Mesenchymal stem cell (in vitro differentiated cells and primary cell): ENCODE results near the gene FEZF2.

Experiments
- DNase-seq: peaks from one replicate; pipeline ENCODE4 v3.0.0-alpha.2; 2013
- H2AFZ ChIP-seq: one replicate; pipeline ENCODE4 v1.6.1; 2013; ENCODE audit warnings: low read depth, mild to moderate bottlenecking, control low read depth, inconsistent platforms, low read length, moderate library complexity
- H2AK5ac ChIP-seq: 2 replicates; pipeline ENCODE4 v1.6.1; 2013; ENCODE audit warnings: low read length, moderate library complexity, mild to moderate bottlenecking, inconsistent platforms; ENCODE audit not compliant: severe bottlenecking
- H2BK120ac ChIP-seq: one replicate; pipeline ENCODE4 v1.6.1; 2013; ENCODE audit warnings: low read depth, mild to moderate bottlenecking, inconsistent platforms, low read length, moderate library complexity
- H2BK12ac ChIP-seq, 2 experiments: one replicate each; pipeline ENCODE4 v1.6.1; 2013; ENCODE audit warnings: inconsistent platforms in 2 of 2, low read length in 2 of 2, mild to moderate bottlenecking in 2 of 2, moderate library complexity in 2 of 2, control low read depth in 1 of 2
- H2BK15ac ChIP-seq: one replicate; pipeline ENCODE4 v1.6.1; 2013; ENCODE audit warnings: mild to moderate bottlenecking, low read depth, inconsistent platforms; ENCODE audit not compliant: poor library complexity, severe bottlenecking
- H2BK5ac ChIP-seq: 2 replicates; pipeline ENCODE4 v1.6.1; 2013; ENCODE audit warnings: low read depth, mild to moderate bottlenecking, low read length, control low read depth, inconsistent platforms; ENCODE audit not compliant: poor library complexity, severe bottlenecking
- H3K14ac ChIP-seq, 2 experiments: one replicate each; pipeline ENCODE4 v1.6.1; 2013; ENCODE audit warnings: inconsistent platforms in 2 of 2, low read length in 2 of 2, control low read depth in 1 of 2, mild to moderate bottlenecking in 1 of 2, moderate library complexity in 1 of 2
- H3K18ac ChIP-seq, 2 experiments: one replicate each; pipeline ENCODE4 v1.6.1; 2013; ENCODE audit warnings: inconsistent platforms in 2 of 2, low read length in 2 of 2, control low read depth in 1 of 2, low read depth in 1 of 2, mild to moderate bottlenecking in 1 of 2
- H3K23ac ChIP-seq, 2 experiments: one replicate each; pipeline ENCODE4 v1.6.1; 2013; ENCODE audit warnings: inconsistent platforms in 2 of 2, low read length in 2 of 2, mild to moderate bottlenecking in 2 of 2, moderate library complexity in 2 of 2, control low read depth in 1 of 2
- H3K27ac ChIP-seq: 2 replicates; pipeline ENCODE4 v1.5.1; 2013; ENCODE audit warnings: mild to moderate bottlenecking, moderate library complexity, low read length, control low read depth, inconsistent platforms; ENCODE audit not compliant: poor library complexity, severe bottlenecking
- H3K27me3 ChIP-seq, 2 experiments: 2 replicates each; pipeline versions ENCODE4 v1.6.1 to v1.7.0; 2013; ENCODE audit warnings: low read length in 2 of 2, mild to moderate bottlenecking in 2 of 2, moderate library complexity in 2 of 2, control low read depth in 1 of 2, inconsistent platforms in 1 of 2; ENCODE audit not compliant: control insufficient read depth in 1 of 2, insufficient read depth in 1 of 2
- H3K36me3 ChIP-seq, 2 experiments: 2 replicates each; pipeline versions ENCODE4 v1.6.1 to v1.7.0; 2013; ENCODE audit warnings: low read length in 2 of 2, control low read depth in 1 of 2, inconsistent platforms in 1 of 2, low read depth in 1 of 2, mild to moderate bottlenecking in 1 of 2; ENCODE audit not compliant: insufficient read depth in 2 of 2, control insufficient read depth in 1 of 2
- H3K4ac ChIP-seq, 2 experiments: one replicate each; pipeline ENCODE4 v1.6.1; 2013; ENCODE audit warnings: inconsistent platforms in 2 of 2, low read length in 2 of 2, mild to moderate bottlenecking in 2 of 2, moderate library complexity in 2 of 2, control low read depth in 1 of 2, low read depth in 1 of 2
- H3K4me1 ChIP-seq: 2 replicates; pipeline ENCODE4 v1.6.1; 2013; ENCODE audit warnings: low read depth, low read length, control low read depth; ENCODE audit not compliant: control insufficient read depth, insufficient read depth
- H3K4me2 ChIP-seq: 2 replicates; pipeline ENCODE4 v1.6.1; 2013; ENCODE audit warnings: low read length, mild to moderate bottlenecking, inconsistent platforms; ENCODE audit not compliant: poor library complexity, severe bottlenecking
- H3K4me3 ChIP-seq, 2 experiments: 2 replicates each; pipeline versions ENCODE4 v1.5.1 to v1.7.0; 2013; ENCODE audit warnings: low read length in 2 of 2, mild to moderate bottlenecking in 2 of 2, control low read depth in 1 of 2, low read depth in 1 of 2; ENCODE audit not compliant: insufficient read depth in 1 of 2
- H3K79me1 ChIP-seq: replicated peaks from 2 replicates; pipeline ENCODE4 v1.6.1; 2013; ENCODE audit warnings: mild to moderate bottlenecking, control low read depth, low read length, inconsistent platforms; ENCODE audit not compliant: poor library complexity, severe bottlenecking
- H3K9ac ChIP-seq: 2 replicates; pipeline ENCODE4 v1.7.0; 2013; ENCODE audit warnings: mild to moderate bottlenecking, low read length, moderate library complexity
- H3K9me3 ChIP-seq: 2 replicates; pipeline ENCODE4 v1.7.0; 2013; ENCODE audit warnings: mild to moderate bottlenecking, low read length; ENCODE audit not compliant: control insufficient read depth
- H4K8ac ChIP-seq: one replicate; pipeline ENCODE4 v1.6.1; 2013; ENCODE audit warnings: inconsistent platforms, mild to moderate bottlenecking, low read length, moderate library complexity
- H4K91ac ChIP-seq: one replicate; pipeline ENCODE4 v1.6.1; 2013; ENCODE audit warnings: mild to moderate bottlenecking, low read length, inconsistent platforms
- WGBS: methylation state at CpG from one replicate; pipeline ENCODE4 v1.1.7; 2013; ENCODE audit warnings: mixed read lengths; 5-methylcytosine and 5-hydroxymethylcytosine counted together

Gene FEZF2

GRCh38 chr3:62405135-62405534 is 31.8 kb upstream of the FEZF2 start:
- no peak overlapping the region for H2AK5ac ChIP-seq
- H3K36me3 ChIP-seq = no peaks in the 10 kb centered on the region
- no peak overlapping the region for H3K4me2 ChIP-seq
- no peak overlapping the region for H3K4me3 ChIP-seq
- no peak overlapping the region for H3K14ac ChIP-seq
- no peaks in the 10 kb centered on the region for H3K79me1 ChIP-seq
- H2BK12ac ChIP-seq = no peak overlapping the region
- H3K23ac ChIP-seq = no peak overlapping the region
- no peak overlapping the region for H3K27ac ChIP-seq
- H4K91ac ChIP-seq = no peak overlapping the region
- H4K8ac ChIP-seq = no peak overlapping the region
- no peak for DNase-seq
- H2BK120ac ChIP-seq = no peak overlapping the region
- no peaks in the 10 kb centered on the region for H3K9me3 ChIP-seq
- no peaks in the 10 kb centered on the region for H3K4me1 ChIP-seq
- no peak overlapping the region for H2BK5ac ChIP-seq
- no peak overlapping the region for H3K9ac ChIP-seq
- WGBS = 85% methylated on average over 4 of the region's 6 CpGs
- no peak overlapping the region for H2BK15ac ChIP-seq
- H3K4ac ChIP-seq = no peak overlapping the region
- H3K27me3 ChIP-seq = peaks cover 0 to 21% of the 10 kb centered on the region in 2 experiments
- H3K18ac ChIP-seq = no peak overlapping the region
- H2AFZ ChIP-seq = no peak overlapping the region

DNA sequence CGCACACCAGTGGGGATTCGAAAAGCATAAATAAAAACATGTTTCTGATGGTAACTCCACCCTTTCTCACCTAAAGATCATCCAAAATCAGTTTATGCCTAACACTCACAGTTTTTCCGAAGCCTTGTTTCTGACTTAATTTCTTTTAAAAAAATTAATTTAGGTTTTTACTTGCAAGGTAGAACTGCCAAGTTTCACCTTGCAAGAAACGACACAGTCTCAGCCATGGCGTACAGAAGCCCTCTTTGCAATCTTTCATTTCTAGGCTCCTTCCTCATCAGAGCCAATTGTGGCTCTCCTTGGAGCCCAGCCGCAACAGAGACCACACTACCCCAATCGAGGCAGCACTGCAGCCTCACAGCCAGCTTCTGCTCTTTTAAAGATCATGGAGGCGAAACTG is 31.0 kb upstream of the FEZF2 start:
- no peak overlapping the region for H2AFZ ChIP-seq
- H3K79me1 ChIP-seq = no peaks in the 10 kb centered on the region
- no peak overlapping the region for H3K18ac ChIP-seq
- no peak overlapping the region for H3K4me2 ChIP-seq
- H3K23ac ChIP-seq = no peak overlapping the region
- H3K4me1 ChIP-seq = no peaks in the 10 kb centered on the region
- H3K9ac ChIP-seq = no peak overlapping the region
- no peak overlapping the region for H3K27ac ChIP-seq
- no peak overlapping the region for H4K91ac ChIP-seq
- H3K4ac ChIP-seq = no peak overlapping the region
- no peak overlapping the region for H2BK5ac ChIP-seq
- H3K27me3 ChIP-seq = peaks cover 0 to 20% of the 10 kb centered on the region in 2 experiments
- no peaks in the 10 kb centered on the region for H3K9me3 ChIP-seq
- no peak overlapping the region for H3K4me3 ChIP-seq
- H2BK120ac ChIP-seq = no peak overlapping the region
- 83% methylated on average over 7 of the region's 8 CpGs for WGBS
- no peak for DNase-seq
- no peak overlapping the region for H3K14ac ChIP-seq
- no peaks in the 10 kb centered on the region for H3K36me3 ChIP-seq
- no peak overlapping the region for H2AK5ac ChIP-seq
- H4K8ac ChIP-seq = no peak overlapping the region
- H2BK15ac ChIP-seq = no peak overlapping the region
- H2BK12ac ChIP-seq = no peak overlapping the region

GRCh38 chr3:62403765-62404164 is 30.4 kb upstream of the FEZF2 start:
- H3K14ac ChIP-seq = no peak overlapping the region
- H2BK5ac ChIP-seq = no peak overlapping the region
- no CpG with 5 or more reads among the region's 3 CpGs for WGBS
- no peaks in the 10 kb centered on the region for H3K79me1 ChIP-seq
- no peak overlapping the region for H2BK15ac ChIP-seq
- H3K9ac ChIP-seq = no peak overlapping the region
- no peak for DNase-seq
- H2BK120ac ChIP-seq = no peak overlapping the region
- no peak overlapping the region for H2BK12ac ChIP-seq
- H3K4me1 ChIP-seq = no peaks in the 10 kb centered on the region
- H3K4ac ChIP-seq = no peak overlapping the region
- H2AK5ac ChIP-seq = no peak overlapping the region
- H4K8ac ChIP-seq = no peak overlapping the region
- H3K9me3 ChIP-seq = no peaks in the 10 kb centered on the region
- H3K23ac ChIP-seq = no peak overlapping the region
- no peak overlapping the region for H3K18ac ChIP-seq
- no peak overlapping the region for H4K91ac ChIP-seq
- no peak overlapping the region for H2AFZ ChIP-seq
- H3K4me2 ChIP-seq = no peak overlapping the region
- H3K4me3 ChIP-seq = no peak overlapping the region
- peaks cover 0 to 16% of the 10 kb centered on the region in 2 experiments for H3K27me3 ChIP-seq
- no peak overlapping the region for H3K27ac ChIP-seq
- no peaks in the 10 kb centered on the region for H3K36me3 ChIP-seq

DNA sequence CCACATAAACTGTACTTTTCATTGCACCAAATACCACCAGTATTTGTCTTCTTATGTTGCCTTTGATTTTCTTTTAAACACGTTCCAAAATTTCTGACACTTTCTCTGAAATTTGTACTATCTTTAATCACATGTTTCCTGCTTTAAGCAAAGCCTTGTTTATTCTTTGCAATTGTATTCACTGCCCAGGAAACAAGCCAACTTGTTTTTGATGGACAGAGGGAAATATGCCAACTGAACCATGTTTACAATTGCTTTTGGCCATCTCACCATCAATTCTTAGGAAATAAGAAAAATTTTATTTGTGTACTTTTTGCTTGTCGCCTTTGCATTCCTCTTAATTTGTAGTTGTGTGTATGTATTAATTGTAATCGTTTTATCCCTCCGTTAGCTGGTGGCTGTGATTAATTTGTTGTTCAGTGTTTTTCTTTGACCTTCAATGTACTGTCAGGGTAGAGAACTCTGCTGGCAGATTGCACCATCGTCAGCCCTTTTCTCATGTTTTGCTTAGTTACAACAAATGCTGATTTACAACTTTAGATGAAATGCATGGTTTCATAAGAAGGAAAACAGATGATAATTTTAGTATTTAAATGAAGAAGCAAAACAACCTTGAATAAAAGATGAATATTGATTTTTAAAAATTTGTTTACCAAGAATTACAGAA is 19.4 kb upstream of the FEZF2 start:
- 64% methylated on average over 4 of the region's 5 CpGs for WGBS
- Histone ChIP-seq H3K79me1 (no peaks in the 10 kb centered on the region), H2BK5ac (no peak overlapping the region), H4K91ac (no peak overlapping the region), H2BK15ac (no peak overlapping the region), H3K4me1 (no peaks in the 10 kb centered on the region), H3K27ac (no peak overlapping the region), H3K27me3 (peaks cover under 1 to 4% of the 10 kb centered on the region in 2 experiments), H2BK12ac (no peak overlapping the region), H3K4ac (no peak overlapping the region), H3K14ac (no peak overlapping the region), H2AK5ac (no peak overlapping the region), H3K9ac (no peak overlapping the region), H2BK120ac (no peak overlapping the region), H3K18ac (no peak overlapping the region), H3K23ac (no peak overlapping the region), H3K9me3 (no peaks in the 10 kb centered on the region), H2AFZ (no peak overlapping the region), H3K36me3 (no peaks in the 10 kb centered on the region), H3K4me2 (no peak overlapping the region), H4K8ac (no peak overlapping the region), H3K4me3 (no peak overlapping the region)
- DNase-seq = no peak
